Transverse colon (tissue), 4 donors: Measurements from ENCODE around the gene ANKRD1. TPM values are rescaled to one million over a fixed set of nuclear protein-coding genes. Genes with fewer than 3 reads are reported as not detected.
"Not testable (repeated sequence)": the region's sequence is repeated elsewhere in the genome, so short reads cannot be mapped to it uniquely, and the experiment has no call there.

Experiments used
- DNase-seq: peaks from one replicate; pipeline ENCODE4 v3.0.0-alpha.2; 2019
- H3K27ac ChIP-seq, 4 donors: fragments of 200-600 bp; sonication (generic); 2 replicates each; pipeline ENCODE4 v1.5.1; 2016 to 2018; ENCODE audit warnings: inconsistent platforms in 4 of 4
- H3K27me3 ChIP-seq: fragments of 200-600 bp; sonication (generic); 2 replicates; pipeline ENCODE4 v1.5.1; 2017; ENCODE audit warnings: inconsistent platforms
- H3K36me3 ChIP-seq, 4 donors: fragments of 200-600 bp; sonication (generic); 2 replicates each; pipeline ENCODE4 v1.5.1; 2017 to 2019; ENCODE audit warnings: inconsistent platforms in 4 of 4
- H3K4me1 ChIP-seq, 4 donors: fragments of 200-600 bp; sonication (generic); 2 replicates each; pipeline ENCODE4 v1.5.1; 2017 to 2020; ENCODE audit warnings: inconsistent platforms in 4 of 4
- H3K4me3 ChIP-seq, 4 donors: fragments of 200-600 bp; sonication (generic); 1 replicate in 1 of 4; 2 replicates in 3 of 4; pipeline versions ENCODE4 v1.5.1 to v1.6.1; 2017 to 2019; ENCODE audit warnings: inconsistent platforms in 4 of 4
- H3K9me3 ChIP-seq, 2 donors: fragments of 200-600 bp; sonication (generic); 2 replicates each; pipeline ENCODE4 v1.5.1; 2017 to 2019; ENCODE audit warnings: inconsistent platforms in 2 of 2
- EP300 ChIP-seq: sonication (generic); formaldehyde crosslinking; IDR thresholded peaks from one replicate; pipeline ENCODE4 v1.6.1; 2017; ENCODE audit warnings: antibody characterized with exemption, low read depth
- POLR2A ChIP-seq: fragments of 450-650 bp; IDR thresholded peaks from one replicate; pipeline ENCODE4 v1.6.1; 2016; ENCODE audit warnings: antibody characterized with exemption, mild to moderate bottlenecking, moderate library complexity
- POLR2AphosphoS5 ChIP-seq, 3 donors: sonication (generic); formaldehyde crosslinking; IDR thresholded peaks; one replicate each; pipeline ENCODE4 v1.6.1; 2016; ENCODE audit warnings: antibody characterized with exemption in 3 of 3
- WGBS, 2 donors: methylation state at CpG; one replicate each; pipeline ENCODE4 v1.1.5; 2018; ENCODE audit warnings: low coverage in 1 of 2; 5-methylcytosine and 5-hydroxymethylcytosine counted together
- in situ Hi-C, 4 donors: fragments of 200-750 bp; cut with MboI; loops; one replicate each; pipeline versions ENCODE4 v1.15.0 to v1.15.1; 2017; ENCODE audit warnings: low sequenced_read_pairs in 3 of 4, low pct_ligation_motif_present in 1 of 4, low pct_unique_long_range_greater_than_20kb in 1 of 4
- intact Hi-C: fragments of 100-400 bp; cut with DNase I; formaldehyde crosslinking; loops from one replicate; pipeline ENCODE4 v1.15.1; 2023; ENCODE audit warnings: low total_unique reads
- total RNA-seq, 4 donors: library from RNA; depleted of rRNA; stranded (reverse); fragments of >200 nt; gene quantifications; one replicate each; pipeline ENCODE4 v1.1.0, GENCODE V29; 2016
- TF ChIP-seq, protein P1 (sequence below), 5 experiments: fragments of 200-600 bp in 3 of 5; fragments of 450-650 bp in 2 of 5; sonication (generic) in 3 of 5; IDR thresholded peaks; 1 replicate in 2 of 5; 2 replicates in 3 of 5; pipeline ENCODE4 v1.5.1; 2016 to 2017; ENCODE audit warnings: antibody characterized with exemption in 5 of 5, inconsistent platforms in 3 of 5, mild to moderate bottlenecking in 2 of 5, moderate library complexity in 1 of 5

The ANKRD1 gene
- total RNA-seq, 4 donors from 2014 or later: not detected

DNA sequence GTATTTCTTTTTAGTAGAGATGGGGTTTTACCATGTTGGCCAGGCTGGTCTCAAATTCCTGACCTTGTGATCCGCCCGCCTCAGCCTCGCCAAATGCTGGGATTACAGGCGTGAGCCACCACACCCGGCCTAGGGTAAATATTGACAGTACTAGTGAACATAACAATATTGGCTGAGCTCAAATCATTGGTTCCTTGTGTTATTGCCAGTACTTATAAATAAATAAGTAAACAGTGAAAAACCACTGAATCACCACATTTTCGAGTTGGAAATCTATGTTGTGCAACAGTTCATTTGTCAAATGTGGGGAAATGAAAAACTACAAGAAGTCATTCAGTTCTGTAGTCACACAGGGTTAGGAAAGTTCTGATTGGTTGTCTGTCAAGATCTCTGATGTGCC, 33.3 kb downstream of the ANKRD1 start:
- TF ChIP-seq POLR2A (no peak), POLR2AphosphoS5 (IDR thresholded peaks at IDR 0.05) (peak in 2 of 3 donors; percentile 24 to 26)
- H3K4me3 ChIP-seq: no peak overlapping the region
- in situ Hi-C loops (loop anchor here in 1 of 4 donors (25.0 kb wide), 1 partner anchor 375 kb away; no protein-coding TSS in a partner anchor), intact Hi-C loops (no loop called here)
- H3K27me3 ChIP-seq: no peaks in the 10 kb centered on the region
- peaks cover 0 to 5% (median 2%) of the 10 kb centered on the region in 4 donors for H3K4me1 ChIP-seq
- WGBS, 2 donors: 20 to 57% methylated on average over 4 to 6 of the region's 6 CpGs
- peak; percentile 45 for DNase-seq
- no peaks in the 10 kb centered on the region for H3K9me3 ChIP-seq
- H3K27ac ChIP-seq: peak overlapping the region in 2 of 4 donors; percentile 1 to 27
- H3K36me3 ChIP-seq: peaks cover 0 to 37% (median 10%) of the 10 kb centered on the region in 4 donors

DNA sequence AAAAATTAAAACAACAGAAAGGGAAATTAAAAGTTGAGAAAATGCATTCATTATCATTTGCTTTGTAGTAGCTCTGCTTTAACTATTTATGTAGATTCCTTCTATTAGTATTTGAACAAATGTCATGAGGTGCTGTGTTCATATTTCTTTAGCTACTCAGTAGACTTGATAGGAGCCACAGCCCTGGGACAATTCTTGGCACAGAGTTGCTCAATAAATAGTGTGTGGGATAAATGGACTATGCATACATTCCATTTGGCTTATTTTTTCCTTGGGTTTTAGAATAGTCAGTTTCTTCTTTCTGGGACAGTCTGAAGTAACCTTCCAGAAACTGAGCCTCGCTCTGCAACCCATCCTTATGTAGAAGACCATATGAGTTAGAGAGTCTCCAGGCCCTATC, 35.7 kb downstream of the ANKRD1 start:
- H3K9me3 ChIP-seq: no peaks in the 10 kb centered on the region
- DNase-seq: no peak
- no peaks in the 10 kb centered on the region for H3K27me3 ChIP-seq
- 81 to 100% methylated on average over 1 of the region's 1 CpG for WGBS, 2 donors
- TF ChIP-seq EP300 (no peak), POLR2AphosphoS5 (IDR thresholded peaks at IDR 0.05) (no peak), POLR2A (no peak)
- TF ChIP-seq, protein P1, sequence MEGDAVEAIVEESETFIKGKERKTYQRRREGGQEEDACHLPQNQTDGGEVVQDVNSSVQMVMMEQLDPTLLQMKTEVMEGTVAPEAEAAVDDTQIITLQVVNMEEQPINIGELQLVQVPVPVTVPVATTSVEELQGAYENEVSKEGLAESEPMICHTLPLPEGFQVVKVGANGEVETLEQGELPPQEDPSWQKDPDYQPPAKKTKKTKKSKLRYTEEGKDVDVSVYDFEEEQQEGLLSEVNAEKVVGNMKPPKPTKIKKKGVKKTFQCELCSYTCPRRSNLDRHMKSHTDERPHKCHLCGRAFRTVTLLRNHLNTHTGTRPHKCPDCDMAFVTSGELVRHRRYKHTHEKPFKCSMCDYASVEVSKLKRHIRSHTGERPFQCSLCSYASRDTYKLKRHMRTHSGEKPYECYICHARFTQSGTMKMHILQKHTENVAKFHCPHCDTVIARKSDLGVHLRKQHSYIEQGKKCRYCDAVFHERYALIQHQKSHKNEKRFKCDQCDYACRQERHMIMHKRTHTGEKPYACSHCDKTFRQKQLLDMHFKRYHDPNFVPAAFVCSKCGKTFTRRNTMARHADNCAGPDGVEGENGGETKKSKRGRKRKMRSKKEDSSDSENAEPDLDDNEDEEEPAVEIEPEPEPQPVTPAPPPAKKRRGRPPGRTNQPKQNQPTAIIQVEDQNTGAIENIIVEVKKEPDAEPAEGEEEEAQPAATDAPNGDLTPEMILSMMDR (IDR thresholded peaks at IDR 0.05): no peak
- H3K4me3 ChIP-seq: no peak overlapping the region
- in situ Hi-C loops (loop anchor here in 1 of 4 donors (25.0 kb wide), 1 partner anchor 377 kb away; no protein-coding TSS in a partner anchor), intact Hi-C loops (no loop called here)
- peaks cover 0 to 5% (median 2%) of the 10 kb centered on the region in 4 donors for H3K4me1 ChIP-seq
- peaks cover 0 to 23% (median 10%) of the 10 kb centered on the region in 4 donors for H3K36me3 ChIP-seq
- no peak overlapping the region for H3K27ac ChIP-seq

DNA sequence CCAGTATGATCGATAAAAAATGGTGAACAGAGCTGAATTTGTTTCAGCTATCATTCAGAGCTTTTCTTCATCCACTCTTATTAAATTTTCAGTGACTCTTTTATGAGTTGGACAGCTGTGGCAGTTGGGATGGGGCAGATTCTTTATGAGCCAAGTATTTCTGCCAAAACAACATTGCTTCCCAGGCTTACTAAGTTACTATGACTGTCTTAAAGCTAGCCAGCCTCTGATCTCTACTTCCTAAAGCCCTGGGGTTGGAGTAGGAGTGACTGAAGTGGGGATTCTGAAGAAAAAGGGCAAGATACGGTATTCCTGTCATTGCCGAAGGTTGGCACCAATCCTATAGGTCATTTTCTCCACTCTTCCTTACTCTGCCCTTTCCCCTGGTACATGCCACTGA, 36.5 kb downstream of the ANKRD1 start:
- no peak overlapping the region for H3K4me3 ChIP-seq
- no peaks in the 10 kb centered on the region for H3K27me3 ChIP-seq
- peaks cover 0 to 25% (median 10%) of the 10 kb centered on the region in 4 donors for H3K36me3 ChIP-seq
- TF ChIP-seq EP300 (no peak), POLR2A (no peak), POLR2AphosphoS5 (IDR thresholded peaks at IDR 0.05) (no peak)
- TF ChIP-seq, protein P1 (IDR thresholded peaks at IDR 0.05): no peak
- peaks cover 0 to 5% (median 2%) of the 10 kb centered on the region in 4 donors for H3K4me1 ChIP-seq
- no peak for DNase-seq
- no peaks in the 10 kb centered on the region for H3K9me3 ChIP-seq
- intact Hi-C loops: no loop called here
- in situ Hi-C loops: loop anchor here in 1 of 4 donors (25.0 kb wide), 1 partner anchor 378 kb away; no protein-coding TSS in a partner anchor
- H3K27ac ChIP-seq: peak overlapping the region in 1 of 4 donors; percentile 32
- whole genome bisulfite sequencing, 2 donors: 79 to 82% methylated on average over 3 of the region's 3 CpGs

DNA sequence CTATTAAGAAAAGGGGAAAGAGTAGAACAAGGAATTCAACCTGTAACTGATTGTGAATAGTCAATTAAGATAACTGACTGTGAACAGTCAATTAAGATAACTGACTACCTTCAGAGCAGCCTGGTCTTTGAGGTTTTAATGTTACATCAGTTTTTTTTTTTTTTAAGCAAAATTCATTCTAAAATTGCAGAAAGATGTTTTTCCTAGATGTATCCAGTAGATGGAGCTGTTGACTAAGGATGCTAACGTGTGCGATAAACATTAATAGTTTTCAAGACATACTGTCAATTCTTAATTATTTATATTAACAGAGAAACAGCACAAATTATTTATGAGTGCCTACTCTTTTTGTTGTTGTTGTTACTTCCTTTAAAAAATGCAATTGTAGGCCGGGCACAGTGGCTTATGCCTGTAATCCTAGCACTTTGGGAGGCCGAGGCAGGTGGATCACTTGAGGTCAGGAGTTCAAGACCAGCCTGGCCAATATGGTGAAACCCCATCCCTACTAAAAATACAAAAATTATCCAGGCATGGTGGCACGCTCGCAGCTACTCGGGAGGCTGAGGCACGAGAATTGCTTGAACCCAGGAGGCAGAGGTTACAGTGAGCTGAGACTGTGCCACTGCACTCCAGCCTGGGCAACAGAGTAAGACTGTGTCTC, 40.7 kb downstream of the ANKRD1 start:
- H3K4me3 ChIP-seq, H3K9me3 ChIP-seq, H3K4me1 ChIP-seq, H3K27ac ChIP-seq, DNase-seq, intact Hi-C loops, H3K27me3 ChIP-seq: not testable (repeated sequence)
- H3K36me3 ChIP-seq: peaks cover 0 to 34% (median 3%) of the 10 kb centered on the region in 4 donors
- WGBS, 2 donors: 64 to 73% methylated on average over 8 of the region's 8 CpGs
- in situ Hi-C loops: loop anchor here in 1 of 4 donors (25.0 kb wide), 1 partner anchor 382 kb away; no protein-coding TSS in a partner anchor
- TF ChIP-seq, protein P1 (IDR thresholded peaks at IDR 0.05): peak; percentile 45 to 70 (median 58)
